Measurements from ENCODE around the gene LRMDA. TPM values are rescaled to one million over a fixed set of nuclear protein-coding genes. Genes with fewer than 3 reads are reported as not detected.

LRMDA gene
- total and polyA plus RNA-seq, 2 donors (not counting 1 experiment from before 2014, with no cell fraction given), result 0.12 TPM; not detected in 1

- POLR2A ChIA-PET, result no interaction called here
- H3K9me3 Mint-ChIP-seq (ENCODE audit: insufficient read depth), result no peaks in the 10 kb centered on the region
Measured at GRCh38 chr10:75427951-75428350, 3.5 kb upstream of the LRMDA start.

More at GRCh38 chr10:75427951-75428350, 3.5 kb upstream of the LRMDA start:
- H3K4me3 ChIP-seq (ENCODE audit: control extremely low read depth in 1 of 5, extremely low read depth in 1 of 5, insufficient read depth in 1 of 5, low read depth in 2 of 5, low read length in 4 of 5), result no peak overlapping the region
- no peak overlapping the region for H3K27ac Mint-ChIP-seq
- CTCF ChIA-PET, result no interaction called here
- no peak overlapping the region for H3K9ac ChIP-seq (ENCODE audit: low read length)
- WGBS (ENCODE audit: insufficient coverage), result 90% methylated on average over 1 of the region's 3 CpGs
- H3K4me2 ChIP-seq (replicated peaks; ENCODE audit: low read depth, low read length, poor library complexity, severe bottlenecking), result no peak overlapping the region
- H3K27me3 ChIP-seq (replicated peaks in 1 of 4; ENCODE audit: control extremely low read depth in 1 of 4, control insufficient read depth in 3 of 4, insufficient read depth in 4 of 4, low read length in 3 of 4), result peaks cover 0 to 32% (median 11%) of the 10 kb centered on the region in 4 experiments
- no peaks in the 10 kb centered on the region for H4K20me1 ChIP-seq (ENCODE audit: control insufficient read depth, insufficient read depth, low read length, poor library complexity, severe bottlenecking)
- DNase-seq, result no peak
- H3K4me1 ChIP-seq (ENCODE audit: control insufficient read depth in 2 of 2, insufficient read depth in 2 of 2, low read length in 2 of 2), result peaks cover 4% of the 10 kb centered on the region in 2 donors
- H3K4me3 Mint-ChIP-seq, result no peak overlapping the region
- H3K36me3 ChIP-seq (replicated peaks in 1 of 2; ENCODE audit: control extremely low read depth in 1 of 2, control insufficient read depth in 1 of 2, extremely low read depth in 1 of 2, insufficient read depth in 2 of 2, low read length in 1 of 2), result no peaks in the 10 kb centered on the region
- no peaks in the 10 kb centered on the region for H3K79me2 ChIP-seq (ENCODE audit: control insufficient read depth, insufficient read depth, low read length)
- H3K9me3 ChIP-seq (ENCODE audit: control extremely low read depth in 1 of 3, control insufficient read depth in 2 of 3, insufficient read depth in 1 of 3, low read length in 2 of 3), result peaks cover 0 to 4% (median 0%) of the 10 kb centered on the region in 3 donors
- peaks cover 10% of the 10 kb centered on the region for H3K4me1 Mint-ChIP-seq
- TF ChIP-seq CTCF (IDR thresholded peaks at IDR 0.05) (no peak), EZH2 (IDR thresholded peaks at IDR 0.05; ENCODE audit: borderline replicate concordance, insufficient read depth, low read depth, low read length, poor library complexity, severe bottlenecking) (no peak)
- peaks cover 39% of the 10 kb centered on the region for H3K27me3 Mint-ChIP-seq
- no peak for ATAC-seq (ENCODE audit: low read depth)
- no peak overlapping the region for H2AFZ ChIP-seq (ENCODE audit: insufficient read depth, low read depth, low read length, poor library complexity, severe bottlenecking)
- no peak overlapping the region for H3K27ac ChIP-seq (ENCODE audit: low read length in 2 of 2)
- intact Hi-C loops (cut with micrococcal nuclease), result no loop called here
